Measurements from ENCODE around the gene MKI67.

- peak; percentile 85 for TF ChIP-seq CTCF (IDR thresholded peaks at IDR 0.05; ENCODE audit: low read length)
- no peak for TF ChIP-seq EZH2 (optimal IDR thresholded peaks at IDR 0.05; ENCODE audit: low read depth, low read length)
- no peak for TF ChIP-seq EZH2phosphoT487 (IDR thresholded peaks at IDR 0.05; ENCODE audit: low read length)
These were observed 23.8 kb upstream of the MKI67 start for GRCh38 chr10:128150045-128150493.
